B cell (primary cell): Measurements from ENCODE around the gene TSPAN9. TPM values are rescaled to one million over a fixed set of nuclear protein-coding genes. Genes with fewer than 3 reads are reported as not detected.

Source experiments
- ATAC-seq: fragments of 200-7000 bp; cut with Tn5 transposase; one replicate; pipeline ENCODE4 v1.10.0; 2021; ENCODE audit warnings: low read depth, mild to moderate bottlenecking, moderate number of reproducible peaks, moderate library complexity
- CTCF ChIA-PET: fragments of 350-600 bp; sonication (Branson Sonifier 250); formaldehyde crosslinking; loops from one replicate; lab custom pipeline; 2021; ENCODE audit warnings: antibody characterized with exemption, inconsistent platforms; lab: Charles Lee
- POLR2A ChIA-PET: fragments of 350-600 bp; sonication (Branson Sonifier 250); formaldehyde crosslinking; loops from one replicate; lab custom pipeline; 2021; ENCODE audit warnings: antibody characterized with exemption; lab: Charles Lee
- DNase-seq: peaks from one replicate; pipeline ENCODE4 v3.0.0; 2013
- H2AFZ ChIP-seq: 2 replicates; pipeline ENCODE4 v1.6.1; 2012; ENCODE audit warnings: mild to moderate bottlenecking, low read depth, low read length; ENCODE audit not compliant: insufficient read depth, poor library complexity, severe bottlenecking
- H3K27ac ChIP-seq, 2 donors: 1 replicate in 1 of 2; 2 replicates in 1 of 2; pipeline ENCODE4 v1.5.1; 2012 to 2013; ENCODE audit warnings: low read length in 2 of 2, mild to moderate bottlenecking in 2 of 2, moderate library complexity in 1 of 2
- H3K27me3 ChIP-seq, 4 experiments: fragments of 200-600 bp in 1 of 4; sonication (generic) in 1 of 4; replicated peaks in 1 of 4; 1 replicate in 2 of 4; 2 replicates in 2 of 4; pipeline versions ENCODE4 v1.6.1 to v1.7.0; 2013 to 2016; ENCODE audit warnings: low read length in 3 of 4, mild to moderate bottlenecking in 2 of 4, mixed read lengths in 1 of 4, moderate library complexity in 1 of 4; ENCODE audit not compliant: insufficient read depth in 4 of 4, control insufficient read depth in 3 of 4; ENCODE audit errors: control extremely low read depth in 1 of 4
- H3K36me3 ChIP-seq, 2 experiments: replicated peaks in 1 of 2; 1 replicate in 1 of 2; 2 replicates in 1 of 2; pipeline versions ENCODE4 v1.6.1 to v1.7.1; 2013; ENCODE audit warnings: low read length in 1 of 2; ENCODE audit not compliant: insufficient read depth in 2 of 2, control insufficient read depth in 1 of 2; ENCODE audit errors: control extremely low read depth in 1 of 2, extremely low read depth in 1 of 2
- H3K4me1 ChIP-seq, 2 donors: fragments of 200-600 bp in 1 of 2; sonication (generic) in 1 of 2; 1 replicate in 1 of 2; 2 replicates in 1 of 2; pipeline versions ENCODE4 v1.5.1 to v1.6.1; 2013 to 2017; ENCODE audit warnings: low read length in 2 of 2; ENCODE audit not compliant: control insufficient read depth in 2 of 2, insufficient read depth in 2 of 2
- H3K4me2 ChIP-seq: replicated peaks from 2 replicates; pipeline ENCODE3; 2012; ENCODE audit warnings: mild to moderate bottlenecking, low read depth, low read length; ENCODE audit not compliant: poor library complexity, severe bottlenecking
- H3K4me3 ChIP-seq, 5 experiments: fragments of 200-600 bp in 1 of 5; sonication (generic) in 1 of 5; 1 replicate in 3 of 5; 2 replicates in 2 of 5; pipeline versions ENCODE4 v1.5.1 to v1.7.0; 2011 to 2016; ENCODE audit warnings: low read length in 4 of 5, mild to moderate bottlenecking in 4 of 5, low read depth in 2 of 5, control low read depth in 1 of 5, moderate library complexity in 1 of 5; ENCODE audit not compliant: insufficient read depth in 1 of 5; ENCODE audit errors: control extremely low read depth in 1 of 5, extremely low read depth in 1 of 5
- H3K79me2 ChIP-seq: fragments of 200-600 bp; sonication (generic); one replicate; pipeline ENCODE4 v1.6.0; 2016; ENCODE audit warnings: low read length; ENCODE audit not compliant: control insufficient read depth, insufficient read depth
- H3K9ac ChIP-seq: fragments of 200-600 bp; sonication (generic); 2 replicates; pipeline ENCODE4 v1.6.1; 2017; ENCODE audit warnings: mild to moderate bottlenecking, low read length, moderate library complexity
- H3K9me3 ChIP-seq, 3 donors: one replicate each; pipeline versions ENCODE4 v1.6.1 to v1.7.1; 2013; ENCODE audit warnings: low read length in 2 of 3; ENCODE audit not compliant: control insufficient read depth in 2 of 3, insufficient read depth in 1 of 3; ENCODE audit errors: control extremely low read depth in 1 of 3
- H4K20me1 ChIP-seq: 2 replicates; pipeline ENCODE4 v1.6.0; 2012; ENCODE audit warnings: mild to moderate bottlenecking, low read length; ENCODE audit not compliant: insufficient read depth, control insufficient read depth, poor library complexity, severe bottlenecking
- H3K27ac Mint-ChIP-seq: one replicate; pipeline ENCODE4 v1.8.0; 2021; ENCODE audit warnings: mixed read lengths
- H3K27me3 Mint-ChIP-seq: one replicate; pipeline ENCODE4 v1.8.0; 2021; ENCODE audit warnings: mixed read lengths
- H3K4me1 Mint-ChIP-seq: one replicate; pipeline ENCODE4 v1.8.0; 2021; ENCODE audit warnings: mixed read lengths
- H3K4me3 Mint-ChIP-seq: one replicate; pipeline ENCODE4 v1.8.0; 2021; ENCODE audit warnings: mixed read lengths
- H3K9me3 Mint-ChIP-seq: one replicate; pipeline ENCODE4 v1.8.0; 2022; ENCODE audit warnings: mixed read lengths; ENCODE audit not compliant: insufficient read depth
- EZH2 ChIP-seq: IDR thresholded peaks from 2 replicates; pipeline ENCODE4 v1.6.1; 2012; ENCODE audit warnings: borderline replicate concordance, low read depth, mild to moderate bottlenecking, moderate library complexity, low read length; ENCODE audit not compliant: insufficient read depth, poor library complexity, severe bottlenecking
- WGBS: methylation state at CpG from one replicate; pipeline ENCODE4 v1.1.5; 2013; ENCODE audit warnings: missing lambda C conversion rate; ENCODE audit not compliant: insufficient coverage; 5-methylcytosine and 5-hydroxymethylcytosine counted together
- intact Hi-C: fragments of 100-400 bp; cut with micrococcal nuclease; formaldehyde crosslinking; loops from one replicate; pipeline ENCODE4 v1.10.0; 2022
- polyA plus RNA-seq: library from polyadenylated mRNA; depleted of rRNA; stranded (reverse); fragments of >200 nt; gene quantifications from 2 replicates; pipeline ENCODE4 v1.2.3, GENCODE V29; 2012
- total RNA-seq, 2 donors: library from RNA; stranded (reverse); fragments of 120-200 nt in 1 of 2; gene quantifications; 1 replicate in 1 of 2; 2 replicates in 1 of 2; pipeline versions ENCODE4 v1.2.3 to v1.2.4, GENCODE V29; 2013 to 2022
- TF ChIP-seq, protein P1 (sequence below): fragments of 200-600 bp; IDR thresholded peaks from one replicate; pipeline ENCODE4 v1.8.0; 2022; ENCODE audit warnings: antibody characterized with exemption, mild to moderate bottlenecking

TSPAN9 gene
- total and polyA plus RNA-seq, 2 donors (not counting 1 experiment from before 2014, with no cell fraction given), result 0.15 to 0.37 TPM

DNA sequence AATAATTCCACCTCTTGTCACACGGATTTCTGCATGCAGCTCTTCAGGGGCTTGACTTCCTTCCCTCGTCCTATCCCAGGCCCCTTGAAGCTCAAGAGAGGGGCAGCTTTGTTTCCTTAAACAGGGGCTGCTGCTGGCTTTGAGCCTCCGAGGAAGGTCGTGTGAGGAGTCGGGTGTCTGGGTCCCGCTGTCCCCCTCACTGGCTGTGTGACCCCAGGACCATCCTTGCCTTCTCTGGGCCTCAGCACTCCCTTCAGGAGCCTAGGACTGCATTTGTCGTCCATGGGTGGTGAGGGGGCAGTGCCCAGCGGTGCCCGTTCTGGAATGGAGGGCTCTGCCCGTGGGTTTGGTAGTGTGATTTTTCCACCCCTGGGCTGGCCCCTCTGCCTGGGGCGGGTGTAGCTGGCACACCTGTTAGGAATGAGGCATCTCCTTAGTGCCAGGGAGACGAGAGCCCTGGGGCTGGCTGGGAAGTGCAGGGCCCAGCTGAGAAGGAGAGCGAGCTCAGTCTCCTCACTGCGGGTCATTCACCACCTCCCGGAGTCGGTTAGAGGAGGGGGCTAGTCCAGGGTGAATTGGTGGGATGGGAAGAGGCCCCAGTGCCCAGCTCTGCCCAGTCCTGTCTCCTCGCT is 60.8 kb downstream of the TSPAN9 start:
- ChIA-PET POLR2A (no interaction called here), CTCF (interaction anchor here (0.7 to 3.1 kb wide), 4 partner anchors 11 to 667 kb away, joined by 3 to 13 read pairs (median 6); no protein-coding TSS in a partner anchor)
- Mint-ChIP-seq H3K27me3 (peaks cover 30% of the 10 kb centered on the region), H3K27ac (no peak overlapping the region), H3K4me1 (no peaks in the 10 kb centered on the region), H3K9me3 (no peaks in the 10 kb centered on the region), H3K4me3 (no peak overlapping the region)
- H4K20me1 ChIP-seq, result no peaks in the 10 kb centered on the region
- peaks cover 0 to 3% (median 0%) of the 10 kb centered on the region in 4 experiments for H3K27me3 ChIP-seq
- no peak overlapping the region for H3K9ac ChIP-seq
- no peaks in the 10 kb centered on the region for H3K79me2 ChIP-seq
- intact Hi-C loops, result no loop called here
- H3K27ac ChIP-seq, result no peak overlapping the region
- no peaks in the 10 kb centered on the region for H3K36me3 ChIP-seq
- H3K4me2 ChIP-seq, result no peak overlapping the region
- no peaks in the 10 kb centered on the region for H3K4me1 ChIP-seq
- no peak overlapping the region for H3K4me3 ChIP-seq
- no peak overlapping the region for H2AFZ ChIP-seq
- no peak for DNase-seq
- ATAC-seq, result no peak
- H3K9me3 ChIP-seq, result no peaks in the 10 kb centered on the region
- 71% methylated on average over 11 of the region's 17 CpGs for WGBS
- TF ChIP-seq, protein P1, sequence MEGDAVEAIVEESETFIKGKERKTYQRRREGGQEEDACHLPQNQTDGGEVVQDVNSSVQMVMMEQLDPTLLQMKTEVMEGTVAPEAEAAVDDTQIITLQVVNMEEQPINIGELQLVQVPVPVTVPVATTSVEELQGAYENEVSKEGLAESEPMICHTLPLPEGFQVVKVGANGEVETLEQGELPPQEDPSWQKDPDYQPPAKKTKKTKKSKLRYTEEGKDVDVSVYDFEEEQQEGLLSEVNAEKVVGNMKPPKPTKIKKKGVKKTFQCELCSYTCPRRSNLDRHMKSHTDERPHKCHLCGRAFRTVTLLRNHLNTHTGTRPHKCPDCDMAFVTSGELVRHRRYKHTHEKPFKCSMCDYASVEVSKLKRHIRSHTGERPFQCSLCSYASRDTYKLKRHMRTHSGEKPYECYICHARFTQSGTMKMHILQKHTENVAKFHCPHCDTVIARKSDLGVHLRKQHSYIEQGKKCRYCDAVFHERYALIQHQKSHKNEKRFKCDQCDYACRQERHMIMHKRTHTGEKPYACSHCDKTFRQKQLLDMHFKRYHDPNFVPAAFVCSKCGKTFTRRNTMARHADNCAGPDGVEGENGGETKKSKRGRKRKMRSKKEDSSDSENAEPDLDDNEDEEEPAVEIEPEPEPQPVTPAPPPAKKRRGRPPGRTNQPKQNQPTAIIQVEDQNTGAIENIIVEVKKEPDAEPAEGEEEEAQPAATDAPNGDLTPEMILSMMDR, result no peak
- TF ChIP-seq EZH2, result no peak

DNA sequence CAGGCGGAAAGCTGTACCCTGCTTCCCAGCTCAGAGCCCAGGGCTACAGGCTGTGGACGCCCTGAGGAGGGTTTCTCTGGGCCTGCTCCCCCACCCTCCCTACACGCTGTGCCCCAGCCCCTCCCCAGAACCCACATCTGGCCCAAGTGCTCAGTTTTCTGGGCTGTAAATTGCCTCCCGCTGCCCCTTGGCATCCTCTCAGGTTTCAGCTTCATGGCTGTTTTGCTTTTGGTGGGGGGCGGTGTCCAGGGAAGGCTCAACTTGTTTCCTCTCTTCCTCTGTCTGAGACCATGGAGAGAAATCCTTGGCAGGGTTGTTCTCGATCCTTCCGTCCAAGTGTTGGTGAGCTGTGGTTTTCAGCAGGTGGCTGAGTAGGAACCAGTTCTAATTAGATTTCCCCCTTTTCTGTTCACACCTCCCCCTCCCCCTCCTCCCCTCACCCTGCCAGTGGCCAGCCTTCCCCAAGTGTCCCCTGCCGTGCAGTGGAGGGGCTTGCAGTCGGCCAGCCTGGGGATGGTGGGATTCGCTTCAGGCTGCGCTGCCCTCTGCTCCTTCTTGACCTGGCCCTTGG is 61.8 kb downstream of the TSPAN9 start:
- no peak overlapping the region for H3K4me2 ChIP-seq
- no peaks in the 10 kb centered on the region for H3K4me1 ChIP-seq
- H4K20me1 ChIP-seq, result no peaks in the 10 kb centered on the region
- DNase-seq, result no peak
- H3K9me3 ChIP-seq, result no peaks in the 10 kb centered on the region
- Mint-ChIP-seq H3K9me3 (no peaks in the 10 kb centered on the region), H3K4me3 (no peak overlapping the region), H3K27ac (no peak overlapping the region), H3K27me3 (peaks cover 24% of the 10 kb centered on the region), H3K4me1 (no peaks in the 10 kb centered on the region)
- ATAC-seq, result no peak
- no peak overlapping the region for H3K27ac ChIP-seq
- no peak overlapping the region for H3K9ac ChIP-seq
- intact Hi-C loops, result no loop called here
- no peak overlapping the region for H2AFZ ChIP-seq
- CTCF ChIA-PET, result interaction anchor here (0.7 to 1.0 kb wide), 2 partner anchors 136 to 460 kb away, joined by 4 read pairs; no protein-coding TSS in a partner anchor
- POLR2A ChIA-PET, result no interaction called here
- 56% methylated on average over 7 of the region's 11 CpGs for WGBS
- H3K36me3 ChIP-seq, result no peaks in the 10 kb centered on the region
- TF ChIP-seq, protein P1, result no peak
- no peak for TF ChIP-seq EZH2
- no peaks in the 10 kb centered on the region for H3K79me2 ChIP-seq
- no peak overlapping the region for H3K4me3 ChIP-seq
- H3K27me3 ChIP-seq, result peaks cover 0 to under 1% (median 0%) of the 10 kb centered on the region in 4 experiments
